Hippocampal formation (tissue), 2 donors: Measurements from ENCODE around the gene LOC128125822.

ENCODE experiments used
- DNase-seq, 2 donors: peaks; one replicate each; lab custom pipeline; 2025; lab: John Stamatoyannopoulos, UW

LOC128125822 gene

DNA sequence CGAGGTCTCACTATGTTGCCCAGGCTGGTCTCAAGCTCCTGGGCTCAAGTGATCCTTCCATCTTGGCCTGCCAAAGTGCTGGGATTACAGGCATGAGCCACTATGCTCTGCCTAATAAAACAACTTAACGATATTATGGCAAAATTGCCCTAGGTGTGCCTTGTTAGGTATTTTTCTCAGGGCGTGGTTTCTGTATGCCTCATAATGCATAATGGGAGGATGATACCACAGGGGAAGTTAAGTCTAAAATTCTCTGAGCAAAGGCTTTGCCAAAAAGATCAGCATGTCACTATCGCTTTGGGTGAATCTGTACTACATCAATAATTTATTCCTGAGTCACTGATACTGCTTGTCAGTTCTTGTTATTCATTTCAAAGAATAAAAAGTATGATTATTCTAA lies 15.9 kb upstream of the LOC128125822 start:
- no peak for DNase-seq

DNA sequence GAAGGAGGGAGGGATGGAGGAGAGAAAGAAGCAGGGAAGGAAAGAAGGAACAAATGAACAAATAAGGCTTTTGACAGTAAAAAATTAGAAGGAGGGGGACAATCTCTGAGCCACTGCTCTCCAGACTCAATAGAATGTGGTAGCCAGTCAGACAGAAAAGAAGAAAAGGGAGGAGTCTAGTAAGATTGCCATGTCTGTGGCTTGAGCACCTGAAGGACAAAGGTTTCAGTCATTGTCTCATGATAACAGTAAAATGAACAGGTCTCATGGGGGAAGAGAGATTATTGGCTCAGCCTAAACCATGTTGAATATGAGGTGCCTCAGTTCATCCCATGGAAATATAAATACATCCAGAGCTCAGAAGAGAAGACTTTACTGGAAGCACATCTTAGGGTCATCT lies 14.0 kb upstream of the LOC128125822 start:
- no peak for DNase-seq

DNA sequence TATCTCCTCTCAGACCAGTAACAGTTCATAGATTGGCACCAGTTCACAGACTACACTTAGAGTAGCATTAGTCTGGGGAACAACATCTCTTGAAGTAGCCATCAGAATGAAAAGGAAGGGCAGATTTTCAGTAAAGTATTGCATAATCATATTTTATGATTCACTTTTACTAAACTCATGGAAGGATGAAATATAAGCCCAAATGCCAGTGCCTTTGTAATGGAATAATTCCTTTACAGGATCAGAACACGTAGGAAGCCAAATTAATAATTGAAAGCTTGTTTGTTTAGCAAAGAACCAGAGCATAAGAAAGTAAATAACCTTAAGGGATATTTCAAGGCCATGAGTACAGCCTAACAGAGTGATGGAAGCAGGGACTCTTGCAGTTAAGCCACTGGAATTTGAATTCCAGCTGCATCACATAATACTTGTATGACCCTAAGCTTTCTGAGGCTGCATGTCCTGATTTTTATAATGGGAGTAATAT lies 11.4 kb upstream of the LOC128125822 start:
- no peak for DNase-seq

DNA sequence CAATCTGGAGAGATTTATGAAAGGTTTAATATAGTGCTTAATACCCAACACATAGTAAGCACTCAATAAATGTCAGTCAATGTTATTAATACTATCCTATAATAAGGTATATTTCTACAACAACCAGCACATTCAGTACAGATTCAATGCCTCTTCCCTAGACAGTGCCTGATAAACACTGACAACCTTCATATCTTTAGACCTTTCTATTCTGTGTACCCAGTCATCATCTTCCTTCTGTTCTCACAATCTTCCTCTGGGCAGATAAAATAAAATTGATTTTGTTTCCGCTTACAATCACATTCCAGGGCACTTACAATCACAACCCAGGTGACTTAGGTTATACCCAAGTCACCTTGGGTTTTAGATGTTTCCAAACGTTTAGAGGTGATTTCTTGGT lies 11.0 kb upstream of the LOC128125822 start:
- no peak for DNase-seq

DNA sequence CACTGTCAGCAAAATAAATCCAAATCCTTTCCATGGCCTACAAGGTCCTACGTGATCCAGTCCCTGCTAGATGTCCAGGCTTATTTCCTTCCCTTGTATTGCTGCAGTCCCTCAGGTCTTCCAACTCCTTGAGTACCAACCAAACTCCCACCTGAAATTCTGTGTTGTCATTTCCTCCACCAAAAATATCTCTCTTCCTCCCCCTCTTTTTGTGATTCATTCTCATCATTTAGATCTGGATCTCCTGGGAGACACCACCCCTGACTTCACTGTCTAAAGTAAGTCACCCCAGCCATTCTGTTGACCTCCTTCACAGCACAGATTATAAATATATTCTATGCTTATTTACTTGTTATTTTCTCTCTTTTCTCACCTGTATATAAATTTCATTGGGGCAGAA lies 9.0 kb upstream of the LOC128125822 start:
- DNase-seq = no peak

DNA sequence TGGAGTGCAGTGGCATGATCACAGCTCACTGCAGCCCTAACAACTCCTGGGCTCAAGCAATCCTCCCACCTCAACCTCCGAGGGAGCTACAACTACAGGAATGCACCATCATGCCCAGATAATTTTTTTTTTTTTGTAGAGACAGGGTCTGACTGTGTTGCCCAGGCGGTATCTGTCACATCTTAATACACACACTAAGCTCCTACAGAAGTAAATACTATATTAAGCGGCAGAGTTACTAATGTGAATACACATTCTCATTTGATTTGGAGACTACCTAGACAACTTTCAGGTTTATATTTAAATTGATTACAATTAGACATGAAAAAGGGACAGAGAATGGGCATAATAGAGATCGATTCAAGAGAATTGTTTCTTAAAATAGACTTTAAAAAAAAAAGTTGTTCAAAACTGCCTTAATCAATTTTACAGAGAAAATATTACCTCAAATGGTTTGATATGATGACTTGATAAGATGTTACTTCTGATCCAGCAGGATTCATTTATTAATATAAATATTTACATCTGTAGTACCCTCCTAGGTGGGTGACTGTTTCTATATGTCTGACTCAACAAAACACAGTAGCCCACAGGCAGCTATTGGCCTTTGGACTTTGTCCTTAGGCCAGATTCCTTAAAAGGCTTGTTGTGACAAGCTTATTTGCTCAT lies 7.1 kb upstream of the LOC128125822 start:
- DNase-seq = no peak

DNA sequence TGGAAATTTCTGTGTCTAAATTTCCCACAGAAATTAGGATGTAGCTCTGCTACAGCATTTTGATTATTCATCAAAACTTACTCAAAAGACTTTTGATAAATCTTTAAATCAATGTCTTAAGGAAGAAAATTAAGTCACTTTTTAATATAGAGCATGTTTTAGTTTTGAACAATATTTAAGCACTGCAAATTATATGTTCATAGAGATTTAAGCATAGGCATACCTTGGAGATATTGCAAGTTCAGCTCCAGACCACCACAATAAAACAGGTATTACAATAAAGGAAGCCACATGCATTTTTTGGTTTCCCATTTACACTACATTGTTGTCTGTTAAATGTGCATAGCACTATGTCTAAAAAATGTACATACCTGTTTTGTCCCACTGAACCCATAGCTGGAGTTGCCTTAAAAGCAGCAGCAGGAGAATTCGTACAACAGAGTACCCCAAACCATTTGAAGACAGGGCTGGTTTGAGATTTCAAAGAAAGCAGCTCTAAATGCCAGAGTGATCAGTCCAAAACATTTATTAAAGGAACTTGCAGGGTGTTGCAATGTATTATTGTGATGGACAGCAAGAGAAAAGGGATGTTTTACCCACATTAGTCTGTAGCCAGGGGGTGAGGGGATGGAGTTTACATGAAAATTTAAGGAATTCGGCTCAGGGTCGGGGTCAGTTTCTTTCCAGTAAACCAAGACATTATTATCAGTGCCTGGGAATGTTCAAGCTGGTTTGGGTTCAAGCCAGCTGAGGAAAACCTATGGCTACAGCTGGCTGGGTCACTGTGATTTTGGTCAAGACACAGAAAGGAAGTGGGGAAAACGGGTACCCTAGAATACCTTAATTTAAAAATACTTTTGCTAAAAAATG lies 6.3 kb upstream of the LOC128125822 start:
- no peak for DNase-seq

DNA sequence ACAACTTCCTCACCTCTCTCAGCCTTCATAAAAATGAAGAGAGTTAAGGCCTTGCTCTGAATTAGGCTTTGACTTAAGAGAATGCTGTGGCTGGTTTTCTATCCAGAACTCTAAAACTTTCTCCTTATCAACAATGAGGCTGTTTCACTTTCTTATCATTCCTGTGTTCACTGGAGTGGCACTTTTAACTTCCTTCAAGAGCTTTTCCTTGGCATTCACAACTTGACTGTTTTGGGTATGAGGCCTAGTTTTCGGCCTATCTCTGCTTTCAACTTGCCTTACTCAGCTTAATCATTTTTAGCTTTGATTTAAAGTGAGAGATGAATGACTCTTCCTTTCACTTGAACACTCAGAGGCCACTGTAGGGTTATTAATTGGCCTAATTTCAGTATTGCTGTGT lies 4.3 kb upstream of the LOC128125822 start:
- no peak for DNase-seq

DNA sequence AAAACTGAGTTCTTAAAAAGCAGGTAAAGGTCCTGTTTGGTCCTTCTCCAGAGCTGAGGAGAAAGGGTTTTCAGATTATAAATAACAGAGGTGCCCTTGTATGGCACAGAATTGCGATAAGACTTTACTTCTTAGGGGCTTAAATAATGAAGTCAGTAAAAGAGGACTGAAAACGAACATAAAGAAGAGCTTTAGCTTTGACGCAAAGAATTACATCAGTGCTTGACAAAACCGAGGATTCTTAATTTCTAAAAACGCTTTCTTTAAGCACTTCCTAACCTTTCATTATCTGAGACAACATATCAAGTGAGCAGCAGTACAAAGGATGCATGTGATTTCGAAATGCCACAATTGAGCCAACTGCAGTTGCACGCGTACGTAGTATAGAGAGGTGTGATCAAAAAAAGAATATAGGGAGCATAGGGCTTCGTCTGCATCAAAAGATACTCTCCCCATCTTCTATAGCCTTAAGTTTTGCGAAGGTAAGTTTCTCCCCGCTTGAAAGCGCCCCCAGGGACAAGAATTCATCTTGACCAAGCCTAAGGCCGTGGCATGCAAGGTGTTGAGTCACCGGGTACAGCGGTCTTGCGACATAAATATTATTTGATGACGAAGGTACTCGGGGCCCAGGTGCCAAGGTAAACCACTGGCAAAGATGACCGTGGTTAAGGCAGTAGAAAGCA lies 778 bp upstream of the LOC128125822 start:
- DNase-seq = no peak

DNA sequence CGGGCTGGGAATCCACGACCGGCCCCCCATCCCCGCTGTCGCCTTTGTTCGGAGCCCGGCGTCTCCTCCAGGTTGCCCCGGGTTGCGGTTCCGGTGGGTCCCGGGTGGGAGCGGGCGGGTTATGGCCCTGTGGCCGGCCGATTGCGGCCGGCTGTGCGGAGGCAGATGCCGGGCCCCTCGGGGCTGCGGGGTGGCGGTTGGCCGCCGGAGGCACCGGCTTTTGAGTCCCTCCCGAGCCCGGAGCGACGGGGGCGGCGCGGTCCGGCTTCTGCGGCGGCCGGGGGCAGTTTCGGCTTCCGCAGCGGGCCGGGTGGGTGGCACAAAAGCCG lies 431 bp downstream of the LOC128125822 start:
- peak in 1 of 2 donors; percentile 64 for DNase-seq

DNA sequence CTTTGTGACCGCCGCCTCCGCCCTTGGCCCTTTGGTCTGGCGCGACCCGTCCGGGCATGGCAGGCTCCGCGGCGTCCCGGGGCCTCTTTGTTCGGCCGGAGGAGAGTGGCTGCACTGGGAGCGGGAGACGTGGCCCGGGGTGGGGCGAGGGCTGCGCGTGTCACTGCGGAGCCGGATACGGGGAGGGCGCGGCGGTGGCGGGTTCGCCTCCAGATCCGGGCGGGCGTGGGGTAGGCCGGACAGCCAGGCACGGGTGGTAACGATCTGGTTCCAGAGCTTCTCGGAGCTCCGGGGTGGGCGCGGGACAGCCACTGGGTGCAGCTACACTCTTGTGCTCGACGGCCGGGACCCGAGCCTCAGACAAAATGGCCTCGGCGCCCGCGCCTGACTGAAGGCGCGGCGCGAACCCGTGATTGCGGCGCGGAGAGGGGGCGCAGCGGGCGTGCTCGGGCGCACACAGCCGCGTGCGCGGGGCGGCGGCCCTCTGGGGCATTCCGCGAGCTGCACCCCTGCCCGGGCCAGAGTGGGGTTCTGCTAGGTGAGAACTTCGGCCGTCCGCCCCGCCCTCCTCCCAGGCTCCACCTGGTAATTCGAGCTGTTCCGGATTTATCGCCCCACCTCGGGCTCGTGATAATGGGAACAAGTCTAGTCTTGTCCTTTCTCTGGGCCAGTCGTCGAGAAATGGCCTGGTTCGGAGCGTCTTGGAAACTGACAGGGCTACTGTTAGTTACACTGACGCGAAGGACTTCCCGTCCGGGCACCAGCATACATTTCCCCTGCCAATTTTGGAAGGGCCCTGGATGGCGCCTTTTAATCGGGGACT lies 1.0 kb downstream of the LOC128125822 start:
- peak; percentile 72 to 76 for DNase-seq

DNA sequence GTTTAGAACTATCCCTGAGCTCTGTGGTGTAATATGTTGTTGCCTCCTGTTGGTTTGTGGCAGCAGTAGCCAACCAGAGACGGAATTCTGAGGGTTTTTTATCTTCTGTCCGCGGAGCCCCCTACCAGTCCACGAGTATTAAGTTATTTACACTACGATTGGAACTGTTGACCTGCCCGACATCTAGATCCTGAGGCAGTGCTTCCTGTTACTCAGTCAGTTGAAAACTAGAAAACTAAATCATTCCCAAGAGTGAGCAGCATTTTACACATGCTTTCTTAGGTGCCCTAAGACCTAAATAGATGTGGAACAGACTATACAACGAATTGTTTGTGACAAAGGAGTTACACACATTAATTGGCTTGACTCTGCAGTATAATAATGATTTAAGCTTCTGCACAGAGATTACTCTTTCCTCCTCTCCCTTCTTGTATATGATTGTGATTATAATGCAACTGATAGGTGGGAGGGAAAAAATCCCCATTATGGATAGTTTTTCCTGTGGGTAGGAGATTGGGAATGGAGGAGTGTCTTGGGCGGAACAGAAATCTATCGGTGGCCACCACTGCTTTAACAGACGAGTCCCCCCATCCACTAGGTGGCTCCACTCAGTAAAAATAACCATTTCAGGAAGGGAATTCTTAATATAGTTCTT lies 1.7 kb downstream of the LOC128125822 start:
- no peak for DNase-seq

DNA sequence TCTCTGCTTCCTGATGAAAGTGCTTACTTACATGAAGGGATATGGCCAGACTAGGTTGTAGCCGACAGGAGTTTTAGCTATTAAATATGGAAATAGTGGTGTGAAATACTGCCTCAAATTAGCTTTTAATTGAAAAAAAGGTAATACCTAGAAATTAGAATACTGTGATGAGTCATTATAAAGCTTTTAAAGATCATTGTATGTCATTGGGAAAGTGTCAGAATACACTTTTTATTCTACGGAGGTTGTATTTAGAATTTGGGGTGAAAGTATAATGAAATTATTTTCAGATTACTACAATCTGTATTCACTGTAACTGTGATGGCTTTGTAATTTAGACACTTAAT lies 2.2 kb downstream of the LOC128125822 start:
- no peak for DNase-seq

DNA sequence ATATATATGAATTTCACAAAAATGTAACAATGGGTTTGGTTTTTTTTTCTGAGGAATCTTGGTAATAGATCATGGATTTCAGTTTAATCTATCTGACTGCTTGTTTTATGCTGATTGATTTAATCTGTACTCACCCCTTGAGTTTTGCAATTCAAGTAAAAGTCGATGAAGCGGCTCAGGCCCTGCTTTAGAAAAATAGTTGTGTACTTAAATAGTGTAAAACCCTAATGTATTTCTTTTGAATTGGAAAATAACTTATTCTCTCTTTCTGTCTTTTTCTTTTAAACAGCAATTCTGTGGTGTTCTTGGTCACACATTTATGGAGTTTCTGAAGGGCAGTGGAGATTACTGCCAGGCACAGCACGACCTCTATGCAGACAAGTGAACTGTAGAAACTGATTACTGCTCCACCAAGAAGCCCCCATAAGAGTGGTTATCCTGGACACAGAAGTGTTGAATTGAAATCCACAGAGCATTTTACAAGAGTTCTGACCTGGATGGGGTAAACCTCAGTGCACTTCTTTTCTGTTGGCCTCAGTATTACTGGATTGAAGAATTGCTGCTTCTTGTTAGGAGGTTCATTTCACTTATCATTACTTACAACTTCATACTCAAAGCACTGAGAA lies 4.0 kb downstream of the LOC128125822 start:
- no peak for DNase-seq

DNA sequence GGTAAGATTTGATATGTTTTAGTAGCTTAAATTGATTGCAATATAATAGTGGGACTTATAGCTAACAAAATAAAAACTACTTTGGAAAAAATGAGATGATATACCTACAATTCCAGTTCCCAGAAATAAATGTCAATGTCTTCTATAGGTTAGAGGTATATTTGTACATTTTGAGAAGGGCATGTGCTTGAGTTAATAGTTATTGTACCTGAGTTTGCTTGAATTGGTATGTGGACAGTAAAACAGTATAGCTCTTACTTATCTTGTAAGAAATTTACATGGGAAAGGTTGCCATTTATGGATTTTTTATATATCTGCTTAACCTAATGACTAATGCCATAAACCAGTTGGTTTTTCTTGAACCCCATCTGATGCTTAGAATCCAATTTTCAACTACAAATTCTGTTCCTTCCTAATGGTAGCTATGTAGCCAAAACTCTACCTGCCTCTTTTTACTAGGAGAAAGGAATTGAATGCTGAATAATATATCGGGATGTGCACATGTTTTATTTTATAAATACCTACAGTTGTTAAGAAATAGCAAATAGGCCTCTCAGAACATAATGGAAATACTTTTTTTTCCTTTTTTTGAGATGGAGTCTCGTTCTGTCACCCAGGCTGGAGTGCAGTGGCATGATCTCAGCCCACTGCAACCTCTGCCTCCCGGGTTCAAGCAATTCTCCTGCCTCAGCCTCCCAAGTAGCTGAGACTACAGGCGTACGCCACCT lies 4.9 kb downstream of the LOC128125822 start:
- no peak for DNase-seq

DNA sequence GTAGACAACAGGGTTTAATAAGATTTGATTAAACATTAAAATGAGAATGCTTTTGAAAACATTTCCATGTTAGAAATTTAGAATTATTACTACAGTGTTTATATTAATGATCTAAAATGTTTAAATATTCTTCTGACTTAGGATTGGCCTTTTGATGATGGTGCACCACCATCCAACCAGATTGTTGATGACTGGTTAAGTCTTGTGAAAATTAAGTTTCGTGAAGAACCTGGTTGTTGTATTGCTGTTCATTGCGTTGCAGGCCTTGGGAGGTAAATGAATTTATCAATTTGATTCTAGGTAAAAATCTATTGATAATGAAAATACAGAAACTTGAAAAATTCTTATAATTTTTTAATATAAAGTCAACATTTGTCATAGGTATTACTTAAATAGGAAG lies 6.5 kb downstream of the LOC128125822 start:
- DNase-seq = no peak

DNA sequence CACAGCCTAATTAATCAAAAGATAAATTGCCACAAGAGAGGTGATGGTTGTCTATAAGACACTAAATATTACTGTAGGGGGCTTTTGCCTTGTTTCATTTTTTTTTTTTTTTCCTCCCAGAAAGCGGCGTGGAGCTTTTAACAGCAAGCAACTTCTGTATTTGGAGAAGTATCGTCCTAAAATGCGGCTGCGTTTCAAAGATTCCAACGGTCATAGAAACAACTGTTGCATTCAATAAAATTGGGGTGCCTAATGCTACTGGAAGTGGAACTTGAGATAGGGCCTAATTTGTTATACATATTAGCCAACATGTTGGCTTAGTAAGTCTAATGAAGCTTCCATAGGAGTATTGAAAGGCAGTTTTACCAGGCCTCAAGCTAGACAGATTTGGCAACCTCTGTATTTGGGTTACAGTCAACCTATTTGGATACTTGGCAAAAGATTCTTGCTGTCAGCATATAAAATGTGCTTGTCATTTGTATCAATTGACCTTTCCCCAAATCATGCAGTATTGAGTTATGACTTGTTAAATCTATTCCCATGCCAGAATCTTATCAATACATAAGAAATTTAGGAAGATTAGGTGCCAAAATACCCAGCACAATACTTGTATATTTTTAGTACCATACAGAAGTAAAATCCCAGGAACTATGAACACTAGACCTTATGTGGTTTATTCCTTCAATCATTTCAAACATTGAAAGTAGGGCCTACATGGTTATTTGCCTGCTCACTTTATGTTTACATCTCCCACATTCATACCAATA lies 7.8 kb downstream of the LOC128125822 start:
- DNase-seq = no peak

DNA sequence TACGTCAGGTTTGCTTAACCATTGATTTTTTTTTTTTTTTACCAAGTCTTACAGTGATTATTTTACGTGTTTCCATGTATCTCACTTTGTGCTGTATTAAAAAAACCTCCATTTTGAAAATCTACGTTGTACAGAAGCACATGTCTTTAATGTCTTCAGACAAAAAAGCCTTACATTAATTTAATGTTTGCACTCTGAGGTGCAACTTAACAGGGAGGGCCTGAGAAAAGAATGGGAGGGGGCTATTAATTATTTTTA lies 8.4 kb downstream of the LOC128125822 start:
- DNase-seq = no peak

DNA sequence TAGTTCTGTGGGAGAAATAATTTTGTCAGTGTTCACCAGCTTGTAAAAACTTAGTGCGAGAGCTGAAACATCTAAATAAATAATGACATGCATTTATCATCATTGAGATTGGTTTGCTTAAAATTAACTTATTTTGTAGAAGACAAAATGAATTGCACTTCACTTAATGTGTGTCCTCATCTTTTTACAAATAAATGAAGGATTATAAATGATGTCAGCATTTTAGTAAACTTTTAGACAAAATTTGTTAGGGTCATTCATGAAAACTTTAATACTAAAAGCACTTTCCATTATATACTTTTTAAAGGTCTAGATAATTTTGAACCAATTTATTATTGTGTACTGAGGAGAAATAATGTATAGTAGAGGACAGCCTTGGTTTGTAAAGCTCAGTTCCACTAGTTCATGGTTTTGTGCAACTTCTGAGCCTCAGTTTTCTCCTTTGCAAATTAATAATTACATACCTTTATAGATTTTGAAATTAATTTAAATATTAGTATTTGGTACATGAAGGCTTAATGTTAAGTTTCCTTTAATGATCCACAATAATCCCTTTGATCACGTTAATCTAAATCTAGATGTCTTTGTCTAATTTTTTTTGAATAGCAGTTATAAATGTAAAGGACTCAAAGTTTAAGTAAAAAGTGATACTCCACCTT lies 9.2 kb downstream of the LOC128125822 start:
- no peak for DNase-seq
